ENCODE data around the gene TPPP2. TPM values are rescaled to one million over a fixed set of nuclear protein-coding genes. Genes with fewer than 3 reads are reported as not detected.

Gene TPPP2
- total and polyA plus RNA-seq, 2 donors (not counting 1 experiment from before 2014, with no cell fraction given) = not detected

DNA sequence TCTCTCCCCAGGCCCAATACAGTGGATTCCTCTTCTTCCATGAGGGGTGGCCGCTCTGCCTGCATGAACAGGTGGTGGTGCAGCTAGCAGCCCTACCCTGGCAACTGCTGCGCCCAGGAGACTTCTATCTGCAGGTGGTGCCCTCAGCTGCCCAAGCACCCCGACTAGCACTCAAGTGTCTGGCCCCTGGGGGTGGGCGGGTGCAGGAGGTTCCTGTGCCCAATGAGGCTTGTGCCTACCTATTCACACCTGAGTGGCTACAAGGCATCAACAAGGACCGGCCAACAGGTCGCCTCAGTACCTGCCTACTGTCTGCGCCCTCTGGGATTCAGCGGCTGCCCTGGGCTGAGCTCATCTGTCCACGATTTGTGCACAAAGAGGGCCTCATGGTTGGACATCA is 43.9 kb downstream of the TPPP2 start:
- Histone ChIP-seq H3K79me2 (ENCODE audit: control insufficient read depth, insufficient read depth, low read length) (no peaks in the 10 kb centered on the region), H2AFZ (ENCODE audit: insufficient read depth, low read depth, low read length, poor library complexity, severe bottlenecking) (no peak overlapping the region), H4K20me1 (ENCODE audit: control insufficient read depth, insufficient read depth, low read length, poor library complexity, severe bottlenecking) (no peaks in the 10 kb centered on the region), H3K4me1 (ENCODE audit: control insufficient read depth in 2 of 2, insufficient read depth in 2 of 2, low read length in 2 of 2) (peaks cover 29 to 33% of the 10 kb centered on the region in 2 donors), H3K9me3 (ENCODE audit: control extremely low read depth in 1 of 3, control insufficient read depth in 2 of 3, insufficient read depth in 1 of 3, low read length in 2 of 3) (peaks cover 0 to 9% (median 0%) of the 10 kb centered on the region in 3 donors), H3K4me3 (ENCODE audit: control extremely low read depth in 1 of 5, extremely low read depth in 1 of 5, insufficient read depth in 1 of 5, low read depth in 2 of 5, low read length in 4 of 5) (no peak overlapping the region), H3K27me3 (replicated peaks in 1 of 4; ENCODE audit: control extremely low read depth in 1 of 4, control insufficient read depth in 3 of 4, insufficient read depth in 4 of 4, low read length in 3 of 4) (peaks cover 0 to 41% (median 11%) of the 10 kb centered on the region in 4 experiments), H3K36me3 (replicated peaks in 1 of 2; ENCODE audit: control extremely low read depth in 1 of 2, control insufficient read depth in 1 of 2, extremely low read depth in 1 of 2, insufficient read depth in 2 of 2, low read length in 1 of 2) (no peaks in the 10 kb centered on the region), H3K27ac (ENCODE audit: low read length in 2 of 2) (no peak overlapping the region), H3K9ac (ENCODE audit: low read length) (no peak overlapping the region), H3K4me2 (replicated peaks; ENCODE audit: low read depth, low read length, poor library complexity, severe bottlenecking) (no peak overlapping the region)
- Mint-ChIP-seq H3K9me3 (ENCODE audit: insufficient read depth) (no peaks in the 10 kb centered on the region), H3K4me3 (no peak overlapping the region), H3K27ac (no peak overlapping the region), H3K27me3 (peaks cover 13% of the 10 kb centered on the region), H3K4me1 (peaks cover 39% of the 10 kb centered on the region)
- ChIA-PET POLR2A (no interaction called here), CTCF (interaction anchor here (0.6 to 6.2 kb wide), 3 partner anchors 17 to 174 kb away, joined by 3 to 133 read pairs (median 91); no protein-coding TSS in a partner anchor)
- no peak for TF ChIP-seq EZH2 (IDR thresholded peaks at IDR 0.05; ENCODE audit: borderline replicate concordance, insufficient read depth, low read depth, low read length, poor library complexity, severe bottlenecking)
- TF ChIP-seq, protein P1, sequence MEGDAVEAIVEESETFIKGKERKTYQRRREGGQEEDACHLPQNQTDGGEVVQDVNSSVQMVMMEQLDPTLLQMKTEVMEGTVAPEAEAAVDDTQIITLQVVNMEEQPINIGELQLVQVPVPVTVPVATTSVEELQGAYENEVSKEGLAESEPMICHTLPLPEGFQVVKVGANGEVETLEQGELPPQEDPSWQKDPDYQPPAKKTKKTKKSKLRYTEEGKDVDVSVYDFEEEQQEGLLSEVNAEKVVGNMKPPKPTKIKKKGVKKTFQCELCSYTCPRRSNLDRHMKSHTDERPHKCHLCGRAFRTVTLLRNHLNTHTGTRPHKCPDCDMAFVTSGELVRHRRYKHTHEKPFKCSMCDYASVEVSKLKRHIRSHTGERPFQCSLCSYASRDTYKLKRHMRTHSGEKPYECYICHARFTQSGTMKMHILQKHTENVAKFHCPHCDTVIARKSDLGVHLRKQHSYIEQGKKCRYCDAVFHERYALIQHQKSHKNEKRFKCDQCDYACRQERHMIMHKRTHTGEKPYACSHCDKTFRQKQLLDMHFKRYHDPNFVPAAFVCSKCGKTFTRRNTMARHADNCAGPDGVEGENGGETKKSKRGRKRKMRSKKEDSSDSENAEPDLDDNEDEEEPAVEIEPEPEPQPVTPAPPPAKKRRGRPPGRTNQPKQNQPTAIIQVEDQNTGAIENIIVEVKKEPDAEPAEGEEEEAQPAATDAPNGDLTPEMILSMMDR (IDR thresholded peaks at IDR 0.05) = no peak
- ATAC-seq (ENCODE audit: low read depth) (no peak), DNase-seq (no peak)
- intact Hi-C loops (cut with micrococcal nuclease) = no loop called here
- WGBS (ENCODE audit: insufficient coverage) = 86% methylated on average over 9 of the region's 9 CpGs

DNA sequence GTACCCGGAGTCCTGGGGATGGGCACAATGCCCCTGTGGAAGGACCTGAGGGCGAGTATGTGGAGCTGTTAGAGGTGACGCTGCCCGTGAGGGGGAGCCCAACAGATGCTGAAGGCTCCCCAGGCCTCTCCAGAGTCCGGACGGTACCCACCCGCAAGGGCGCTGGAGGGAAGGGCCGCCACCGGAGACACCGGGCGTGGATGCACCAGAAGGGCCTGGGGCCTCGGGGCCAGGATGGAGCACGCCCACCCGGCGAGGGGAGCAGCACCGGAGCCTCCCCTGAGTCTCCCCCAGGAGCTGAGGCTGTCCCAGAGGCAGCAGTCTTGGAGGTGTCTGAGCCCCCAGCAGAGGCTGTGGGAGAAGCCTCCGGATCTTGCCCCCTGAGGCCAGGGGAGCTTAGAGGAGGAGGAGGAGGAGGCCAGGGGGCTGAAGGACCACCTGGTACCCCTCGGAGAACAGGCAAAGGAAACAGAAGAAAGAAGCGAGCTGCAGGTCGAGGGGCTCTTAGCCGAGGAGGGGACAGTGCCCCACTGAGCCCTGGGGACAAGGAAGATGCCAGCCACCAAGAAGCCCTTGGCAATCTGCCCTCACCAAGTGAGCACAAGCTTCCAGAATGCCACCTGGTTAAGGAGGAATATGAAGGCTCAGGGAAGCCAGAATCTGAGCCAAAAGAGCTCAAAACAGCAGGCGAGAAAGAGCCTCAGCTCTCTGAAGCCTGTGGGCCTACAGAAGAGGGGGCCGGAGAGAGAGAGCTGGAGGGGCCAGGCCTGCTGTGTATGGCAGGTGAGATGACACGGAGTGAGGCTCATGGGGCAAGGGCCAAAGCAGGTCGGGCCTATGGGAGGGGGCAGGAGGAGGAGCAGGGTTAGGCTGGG is 44.6 kb downstream of the TPPP2 start:
- no peaks in the 10 kb centered on the region for H3K9me3 Mint-ChIP-seq (ENCODE audit: insufficient read depth)
- CTCF ChIA-PET = interaction anchor here (0.6 to 6.2 kb wide), 4 partner anchors 32 to 173 kb away, joined by 3 to 133 read pairs (median 4); no protein-coding TSS in a partner anchor
- no peak overlapping the region for H2AFZ ChIP-seq (ENCODE audit: insufficient read depth, low read depth, low read length, poor library complexity, severe bottlenecking)
- no peak overlapping the region for H3K9ac ChIP-seq (ENCODE audit: low read length)
- intact Hi-C loops (cut with micrococcal nuclease) = no loop called here
- no peak overlapping the region for H3K27ac Mint-ChIP-seq
- H3K27me3 ChIP-seq (replicated peaks in 1 of 4; ENCODE audit: control extremely low read depth in 1 of 4, control insufficient read depth in 3 of 4, insufficient read depth in 4 of 4, low read length in 3 of 4) = peaks cover 0 to 34% (median 8%) of the 10 kb centered on the region in 4 experiments
- no peaks in the 10 kb centered on the region for H3K79me2 ChIP-seq (ENCODE audit: control insufficient read depth, insufficient read depth, low read length)
- H3K4me2 ChIP-seq (replicated peaks; ENCODE audit: low read depth, low read length, poor library complexity, severe bottlenecking) = no peak overlapping the region
- ATAC-seq (ENCODE audit: low read depth) = no peak
- 94% methylated on average over 24 of the region's 26 CpGs for WGBS (ENCODE audit: insufficient coverage)
- H3K9me3 ChIP-seq (ENCODE audit: control extremely low read depth in 1 of 3, control insufficient read depth in 2 of 3, insufficient read depth in 1 of 3, low read length in 2 of 3) = peaks cover 0 to 8% (median 0%) of the 10 kb centered on the region in 3 donors
- peaks cover 10% of the 10 kb centered on the region for H3K27me3 Mint-ChIP-seq
- H3K4me3 Mint-ChIP-seq = no peak overlapping the region
- no peak overlapping the region for H3K27ac ChIP-seq (ENCODE audit: low read length in 2 of 2)
- H3K36me3 ChIP-seq (replicated peaks in 1 of 2; ENCODE audit: control extremely low read depth in 1 of 2, control insufficient read depth in 1 of 2, extremely low read depth in 1 of 2, insufficient read depth in 2 of 2, low read length in 1 of 2) = no peaks in the 10 kb centered on the region
- H4K20me1 ChIP-seq (ENCODE audit: control insufficient read depth, insufficient read depth, low read length, poor library complexity, severe bottlenecking) = no peaks in the 10 kb centered on the region
- no peak for DNase-seq
- H3K4me1 Mint-ChIP-seq = peaks cover 32% of the 10 kb centered on the region
- H3K4me3 ChIP-seq (ENCODE audit: control extremely low read depth in 1 of 5, extremely low read depth in 1 of 5, insufficient read depth in 1 of 5, low read depth in 2 of 5, low read length in 4 of 5) = no peak overlapping the region
- POLR2A ChIA-PET = no interaction called here
- peaks cover 22 to 26% of the 10 kb centered on the region in 2 donors for H3K4me1 ChIP-seq (ENCODE audit: control insufficient read depth in 2 of 2, insufficient read depth in 2 of 2, low read length in 2 of 2)
- TF ChIP-seq, protein P1 (IDR thresholded peaks at IDR 0.05) = no peak
- TF ChIP-seq EZH2 (IDR thresholded peaks at IDR 0.05; ENCODE audit: borderline replicate concordance, insufficient read depth, low read depth, low read length, poor library complexity, severe bottlenecking) = no peak

All from B cell (primary cell).